ENCODE measurements around the gene DEPP1. TPM values are rescaled to one million over a fixed set of nuclear protein-coding genes. Genes with fewer than 3 reads are reported as not detected.

Gene DEPP1
- total and polyA plus RNA-seq, 5 donors from 2014 or later: 0.44 TPM; not detected in 4

GRCh38 chr10:44966129-44966815, 12.3 kb downstream of the DEPP1 start:
- no peaks in the 10 kb centered on the region for H3K36me3 Mint-ChIP-seq
- Histone ChIP-seq H3K27me3 (ENCODE audit: control insufficient read depth, insufficient read depth, low read length) (no peaks in the 10 kb centered on the region), H3K4me3 (ENCODE audit: low read depth, low read length) (no peak overlapping the region), H3K36me3 (ENCODE audit: control insufficient read depth, insufficient read depth, low read length) (no peaks in the 10 kb centered on the region), H3K4me1 (ENCODE audit: control insufficient read depth, insufficient read depth, low read length, poor library complexity, severe bottlenecking) (no peaks in the 10 kb centered on the region), H3K9me3 (ENCODE audit: control insufficient read depth in 2 of 2, low read length in 2 of 2) (no peaks in the 10 kb centered on the region), H3K27ac (ENCODE audit: insufficient read depth, low read length, poor library complexity, severe bottlenecking) (no peak overlapping the region)
- no peaks in the 10 kb centered on the region for H3K9me3 Mint-ChIP-seq
- no peak overlapping the region for H3K4me3 Mint-ChIP-seq
- peaks cover 5 to 17% (median 9%) of the 10 kb centered on the region in 4 donors for H3K4me1 Mint-ChIP-seq
- DNase-seq (no peak), ATAC-seq (ENCODE audit: low read depth in 2 of 2) (no peak)
- H3K27me3 Mint-ChIP-seq: no peaks in the 10 kb centered on the region
- H3K27ac Mint-ChIP-seq: peak overlapping the region in 1 of 3 donors; percentile 38

GRCh38 chr10:44965651-44966097, 12.9 kb downstream of the DEPP1 start:
- H3K27ac Mint-ChIP-seq: no peak overlapping the region
- ATAC-seq (ENCODE audit: low read depth in 2 of 2): no peak
- no peak overlapping the region for H3K4me3 Mint-ChIP-seq
- H3K27ac ChIP-seq (ENCODE audit: insufficient read depth, low read length, poor library complexity, severe bottlenecking): no peak overlapping the region
- no peaks in the 10 kb centered on the region for H3K9me3 ChIP-seq (ENCODE audit: control insufficient read depth in 2 of 2, low read length in 2 of 2)
- H3K27me3 ChIP-seq (ENCODE audit: control insufficient read depth, insufficient read depth, low read length): no peaks in the 10 kb centered on the region
- H3K4me1 Mint-ChIP-seq: peaks cover 5 to 21% (median 13%) of the 10 kb centered on the region in 4 donors
- DNase-seq: no peak
- no peak overlapping the region for H3K4me3 ChIP-seq (ENCODE audit: low read depth, low read length)
- no peaks in the 10 kb centered on the region for H3K36me3 Mint-ChIP-seq
- H3K4me1 ChIP-seq (ENCODE audit: control insufficient read depth, insufficient read depth, low read length, poor library complexity, severe bottlenecking): no peaks in the 10 kb centered on the region
- no peaks in the 10 kb centered on the region for H3K27me3 Mint-ChIP-seq
- no peaks in the 10 kb centered on the region for H3K36me3 ChIP-seq (ENCODE audit: control insufficient read depth, insufficient read depth, low read length)
- H3K9me3 Mint-ChIP-seq: no peaks in the 10 kb centered on the region

GRCh38 chr10:44965104-44965503, 13.5 kb downstream of the DEPP1 start:
- H3K27ac Mint-ChIP-seq: no peak overlapping the region
- DNase-seq (no peak), ATAC-seq (ENCODE audit: low read depth in 2 of 2) (no peak)

GRCh38 chr10:44963772-44964633, 14.6 kb downstream of the DEPP1 start:
- Mint-ChIP-seq H3K27ac (no peak overlapping the region), H3K4me1 (peaks cover 4 to 30% (median 16%) of the 10 kb centered on the region in 4 donors), H3K36me3 (no peaks in the 10 kb centered on the region), H3K4me3 (peak overlapping the region in 1 of 4 donors; percentile 52), H3K9me3 (no peaks in the 10 kb centered on the region), H3K27me3 (no peaks in the 10 kb centered on the region)
- Histone ChIP-seq H3K4me3 (ENCODE audit: low read depth, low read length) (no peak overlapping the region), H3K36me3 (ENCODE audit: control insufficient read depth, insufficient read depth, low read length) (no peaks in the 10 kb centered on the region), H3K9me3 (ENCODE audit: control insufficient read depth in 2 of 2, low read length in 2 of 2) (no peaks in the 10 kb centered on the region), H3K4me1 (ENCODE audit: control insufficient read depth, insufficient read depth, low read length, poor library complexity, severe bottlenecking) (peaks cover 9% of the 10 kb centered on the region), H3K27me3 (ENCODE audit: control insufficient read depth, insufficient read depth, low read length) (no peaks in the 10 kb centered on the region), H3K27ac (ENCODE audit: insufficient read depth, low read length, poor library complexity, severe bottlenecking) (no peak overlapping the region)
- no peak for ATAC-seq (ENCODE audit: low read depth in 2 of 2)
- DNase-seq: no peak

More at GRCh38 chr10:44965104-44965503, 13.5 kb downstream of the DEPP1 start:
- no peaks in the 10 kb centered on the region for H3K9me3 Mint-ChIP-seq
- Histone ChIP-seq H3K4me1 (ENCODE audit: control insufficient read depth, insufficient read depth, low read length, poor library complexity, severe bottlenecking) (peaks cover 2% of the 10 kb centered on the region), H3K36me3 (ENCODE audit: control insufficient read depth, insufficient read depth, low read length) (no peaks in the 10 kb centered on the region), H3K27me3 (ENCODE audit: control insufficient read depth, insufficient read depth, low read length) (no peaks in the 10 kb centered on the region), H3K27ac (ENCODE audit: insufficient read depth, low read length, poor library complexity, severe bottlenecking) (no peak overlapping the region), H3K9me3 (ENCODE audit: control insufficient read depth in 2 of 2, low read length in 2 of 2) (no peaks in the 10 kb centered on the region), H3K4me3 (ENCODE audit: low read depth, low read length) (no peak overlapping the region)
- H3K27me3 Mint-ChIP-seq: no peaks in the 10 kb centered on the region
- no peak overlapping the region for H3K4me3 Mint-ChIP-seq
- no peaks in the 10 kb centered on the region for H3K36me3 Mint-ChIP-seq
- H3K4me1 Mint-ChIP-seq: peaks cover 5 to 26% (median 16%) of the 10 kb centered on the region in 4 donors

GRCh38 chr10:44962870-44963738, 15.5 kb downstream of the DEPP1 start:
- no peak overlapping the region for H3K27ac Mint-ChIP-seq
- H3K27me3 Mint-ChIP-seq: no peaks in the 10 kb centered on the region
- no peaks in the 10 kb centered on the region for H3K9me3 ChIP-seq (ENCODE audit: control insufficient read depth in 2 of 2, low read length in 2 of 2)
- no peak overlapping the region for H3K27ac ChIP-seq (ENCODE audit: insufficient read depth, low read length, poor library complexity, severe bottlenecking)
- no peak overlapping the region for H3K4me3 ChIP-seq (ENCODE audit: low read depth, low read length)
- no peaks in the 10 kb centered on the region for H3K9me3 Mint-ChIP-seq
- no peaks in the 10 kb centered on the region for H3K36me3 ChIP-seq (ENCODE audit: control insufficient read depth, insufficient read depth, low read length)
- H3K4me1 Mint-ChIP-seq: peaks cover 5 to 32% (median 16%) of the 10 kb centered on the region in 4 donors
- H3K4me1 ChIP-seq (ENCODE audit: control insufficient read depth, insufficient read depth, low read length, poor library complexity, severe bottlenecking): peaks cover 17% of the 10 kb centered on the region
- no peaks in the 10 kb centered on the region for H3K36me3 Mint-ChIP-seq
- no peak for DNase-seq
- no peak for ATAC-seq (ENCODE audit: low read depth in 2 of 2)
- H3K27me3 ChIP-seq (ENCODE audit: control insufficient read depth, insufficient read depth, low read length): no peaks in the 10 kb centered on the region
- H3K4me3 Mint-ChIP-seq: no peak overlapping the region

GRCh38 chr10:44961931-44962750, 16.5 kb downstream of the DEPP1 start:
- no peaks in the 10 kb centered on the region for H3K27me3 ChIP-seq (ENCODE audit: control insufficient read depth, insufficient read depth, low read length)
- Mint-ChIP-seq H3K36me3 (no peaks in the 10 kb centered on the region), H3K27ac (peak overlapping the region in 1 of 3 donors; percentile 56), H3K27me3 (no peaks in the 10 kb centered on the region), H3K4me1 (peaks cover 6 to 35% (median 21%) of the 10 kb centered on the region in 4 donors), H3K4me3 (peak overlapping the region in 2 of 4 donors; percentile 18 to 90), H3K9me3 (no peaks in the 10 kb centered on the region)
- H3K9me3 ChIP-seq (ENCODE audit: control insufficient read depth in 2 of 2, low read length in 2 of 2): no peaks in the 10 kb centered on the region
- H3K36me3 ChIP-seq (ENCODE audit: control insufficient read depth, insufficient read depth, low read length): no peaks in the 10 kb centered on the region
- H3K4me3 ChIP-seq (ENCODE audit: low read depth, low read length): no peak overlapping the region
- peaks cover 18% of the 10 kb centered on the region for H3K4me1 ChIP-seq (ENCODE audit: control insufficient read depth, insufficient read depth, low read length, poor library complexity, severe bottlenecking)
- DNase-seq (no peak), ATAC-seq (ENCODE audit: low read depth in 2 of 2) (no peak)
- no peak overlapping the region for H3K27ac ChIP-seq (ENCODE audit: insufficient read depth, low read length, poor library complexity, severe bottlenecking)

GRCh38 chr10:44961230-44961571, 17.4 kb downstream of the DEPP1 start:
- peaks cover 6 to 38% (median 25%) of the 10 kb centered on the region in 4 donors for H3K4me1 Mint-ChIP-seq
- no peaks in the 10 kb centered on the region for H3K27me3 Mint-ChIP-seq
- Histone ChIP-seq H3K36me3 (ENCODE audit: control insufficient read depth, insufficient read depth, low read length) (no peaks in the 10 kb centered on the region), H3K9me3 (ENCODE audit: control insufficient read depth in 2 of 2, low read length in 2 of 2) (no peaks in the 10 kb centered on the region), H3K27me3 (ENCODE audit: control insufficient read depth, insufficient read depth, low read length) (no peaks in the 10 kb centered on the region), H3K4me3 (ENCODE audit: low read depth, low read length) (no peak overlapping the region), H3K27ac (ENCODE audit: insufficient read depth, low read length, poor library complexity, severe bottlenecking) (no peak overlapping the region), H3K4me1 (ENCODE audit: control insufficient read depth, insufficient read depth, low read length, poor library complexity, severe bottlenecking) (peaks cover 18% of the 10 kb centered on the region)
- H3K4me3 Mint-ChIP-seq: peak overlapping the region; percentile 83 to 90 (median 90)
- no peak overlapping the region for H3K27ac Mint-ChIP-seq
- no peaks in the 10 kb centered on the region for H3K9me3 Mint-ChIP-seq
- ATAC-seq (ENCODE audit: low read depth in 2 of 2): no peak
- H3K36me3 Mint-ChIP-seq: peaks cover 6% of the 10 kb centered on the region
- DNase-seq: no peak
